Midbrain (tissue), 1 donor: ENCODE data around the gene CROCC.
A peak's percentile ranks its signal among the peaks of the same experiment; 100 is the strongest.

Experiments used
- DNase-seq: peaks from one replicate; lab custom pipeline; 2025; lab: John Stamatoyannopoulos, UW

Gene CROCC

GRCh38 chr1:16983649-16984048 lies 61.9 kb downstream of the CROCC start:
- no peak for DNase-seq

GRCh38 chr1:16984717-16985116 lies 63.0 kb downstream of the CROCC start:
- peak; percentile 3 for DNase-seq

GRCh38 chr1:16986113-16986512 lies 64.4 kb downstream of the CROCC start:
- no peak for DNase-seq

GRCh38 chr1:16986560-16986959 lies 64.8 kb downstream of the CROCC start:
- no peak for DNase-seq

- no peak for DNase-seq
Observed at GRCh38 chr1:16986962-16987361, 65.2 kb downstream of the CROCC start.

- DNase-seq = no peak
Observed at GRCh38 chr1:16988210-16988609, 66.5 kb downstream of the CROCC start.

GRCh38 chr1:16989676-16990391 lies 68.1 kb downstream of the CROCC start:
- DNase-seq = no peak

GRCh38 chr1:16991571-16991970 lies 69.8 kb downstream of the CROCC start:
- no peak for DNase-seq

GRCh38 chr1:16992102-16992501 lies 70.4 kb downstream of the CROCC start:
- DNase-seq = no peak

GRCh38 chr1:16992675-16993074 lies 70.9 kb downstream of the CROCC start:
- DNase-seq = no peak

GRCh38 chr1:16993521-16994038 lies 71.8 kb downstream of the CROCC start:
- DNase-seq = no peak

GRCh38 chr1:16996845-16997244 lies 75.1 kb downstream of the CROCC start:
- DNase-seq = no peak

- no peak for DNase-seq
Observed at GRCh38 chr1:16998589-16998988, 76.9 kb downstream of the CROCC start.

- no peak for DNase-seq
Observed at GRCh38 chr1:16999863-17000262, 78.1 kb downstream of the CROCC start.

GRCh38 chr1:17001760-17002523 lies 80.2 kb downstream of the CROCC start:
- no peak for DNase-seq

GRCh38 chr1:17002524-17002902 lies 80.8 kb downstream of the CROCC start:
- DNase-seq = no peak

- no peak for DNase-seq
Observed at GRCh38 chr1:17004466-17005364, 83.0 kb downstream of the CROCC start.

- DNase-seq = no peak
Observed at GRCh38 chr1:17005365-17005740, 83.6 kb downstream of the CROCC start.

GRCh38 chr1:17007121-17007520 lies 85.4 kb downstream of the CROCC start:
- no peak for DNase-seq

GRCh38 chr1:17008208-17008855 lies 86.6 kb downstream of the CROCC start:
- no peak for DNase-seq

- DNase-seq = no peak
Observed at GRCh38 chr1:17009706-17010105, 88.0 kb downstream of the CROCC start.

- no peak for DNase-seq
Observed at GRCh38 chr1:17011092-17011438, 89.3 kb downstream of the CROCC start.
